HepG2 (cell line): ENCODE data around the gene TBC1D1. TPM values are rescaled to one million over a fixed set of nuclear protein-coding genes. Genes with fewer than 3 reads are reported as not detected.

Source experiments
- CREB3 ChIP-seq: sonication (generic); formaldehyde crosslinking; IDR thresholded peaks from 2 replicates; pipeline ENCODE4 v1.5.0; 2020; ENCODE audit warnings: missing genetic modification reagents
- EEA1 ChIP-seq: sonication (generic); formaldehyde crosslinking; IDR thresholded peaks from 2 replicates; pipeline ENCODE4 v1.5.1; 2020; ENCODE audit warnings: mild to moderate bottlenecking, missing genetic modification reagents, borderline replicate concordance
- EHMT2 ChIP-seq: fragments of 200-600 bp; sonication (generic); IDR thresholded peaks from 2 replicates; pipeline ENCODE4 v1.7.0; 2017; ENCODE audit warnings: antibody characterized with exemption, low read depth, low read length, borderline replicate concordance
- ISX ChIP-seq: sonication (generic); formaldehyde crosslinking; conservative IDR thresholded peaks from 2 replicates; pipeline ENCODE4 v1.5.0; 2020; ENCODE audit warnings: missing genetic modification reagents
- KIAA2018 ChIP-seq: sonication (generic); formaldehyde crosslinking; IDR thresholded peaks from 2 replicates; pipeline ENCODE4 v1.5.0; 2020; ENCODE audit warnings: mild to moderate bottlenecking, missing genetic modification reagents, borderline replicate concordance
- RBAK ChIP-seq: sonication (generic); formaldehyde crosslinking; IDR thresholded peaks from 2 replicates; pipeline ENCODE4 v1.5.1; 2020; ENCODE audit warnings: mild to moderate bottlenecking, missing genetic modification reagents
- TFE3 ChIP-seq: IDR thresholded peaks from 2 replicates; pipeline ENCODE4 v1.6.1; 2016
- TRIM22 ChIP-seq: fragments of 450-650 bp; IDR thresholded peaks from 2 replicates; pipeline ENCODE4 v1.6.1; 2017
- ZNF646 ChIP-seq: sonication (generic); formaldehyde crosslinking; IDR thresholded peaks from 2 replicates; pipeline ENCODE4 v1.9.0; 2021; ENCODE audit warnings: mild to moderate bottlenecking, missing genetic modification reagents
- polyA plus RNA-seq, 8 experiments: library from polyadenylated mRNA; depleted of rRNA in 3 of 8; stranded (reverse) in 7 of 8; unstranded in 1 of 8; fragments of >200 nt; fragmentation: Illumina TruSeq in 4 of 8; extraction: Trizol in 4 of 8; gene quantifications; 2 replicates each; pipeline versions ENCODE4 v1.2.1 to v1.2.3, GENCODE V29; 2011 to 2016; ENCODE audit warnings: low read depth in 4 of 8, missing spikeins in 1 of 8, mixed read lengths in 1 of 8; ENCODE audit not compliant: insufficient read depth in 1 of 8
- total RNA-seq, 5 experiments: library from RNA; depleted of rRNA; stranded (reverse); fragments of >200 nt; fragmentation: Illumina TruSeq; extraction: Trizol; gene quantifications; 2 replicates each; pipeline ENCODE4 v1.2.3, GENCODE V29; 2016; ENCODE audit warnings: low read depth in 1 of 5

Gene TBC1D1
- total and polyA plus RNA-seq, 2 of the 13 experiments (the other 11 are each of a cell fraction or from before 2014, with no cell fraction given): 37.3 to 62.8 TPM

GRCh38 chr4:38162240-38162784 lies 271.4 kb downstream of the TBC1D1 start (continued):
- TF ChIP-seq CREB3 (CRISPR knock-in tag) (0 out of 2 replicates have a peak, but pooled peaks have one; percentile 54), TFE3 (CRISPR knock-in tag) (peak; percentile 90), RBAK (CRISPR knock-in tag) (no peak), ISX (CRISPR knock-in tag) (no peak), EHMT2 (no peak; the same call in 1 of the 2 replicates), TRIM22 (no peak), KIAA2018 (no peak), ZNF646 (CRISPR knock-in tag) (no peak), EEA1 (CRISPR knock-in tag) (no peak)
